Measurements from ENCODE around the gene LIMS2.
A peak's percentile ranks its signal among the peaks of the same experiment; 100 is the strongest.

Gene LIMS2

GRCh38 chr2:127634626-127635379 is 40.5 kb downstream of the LIMS2 start:
- DNase-seq: no peak

DNA sequence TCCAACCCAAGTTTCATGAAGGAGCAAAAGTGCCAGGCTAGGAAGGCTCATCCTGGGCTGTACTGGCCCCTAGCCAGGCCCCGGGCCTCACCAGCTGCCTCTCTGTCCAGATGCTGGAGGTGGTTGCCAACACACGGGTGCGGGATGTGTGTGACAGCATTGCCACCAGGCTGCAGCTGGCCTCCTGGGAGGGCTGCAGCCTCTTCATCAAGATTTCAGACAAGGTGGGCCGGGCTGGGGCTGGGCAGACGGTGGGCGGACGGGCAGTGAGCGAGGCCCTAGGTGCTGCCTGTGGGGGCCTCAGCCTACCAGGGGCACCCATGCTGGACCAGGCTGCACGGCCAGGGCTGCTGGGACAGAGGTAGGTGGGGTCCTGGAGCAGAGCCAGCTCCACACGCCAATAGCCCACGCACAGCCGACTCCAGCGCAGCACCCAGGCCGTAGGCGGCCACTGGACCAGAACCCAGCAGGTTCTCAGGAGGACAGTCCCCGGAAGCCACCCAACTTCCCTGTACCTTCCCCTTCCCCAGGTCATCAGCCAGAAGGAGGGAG is 41.2 kb downstream of the LIMS2 start:
- DNase-seq: peak in 3 of 58 donors; percentile 13 to 26 (median 24)

DNA sequence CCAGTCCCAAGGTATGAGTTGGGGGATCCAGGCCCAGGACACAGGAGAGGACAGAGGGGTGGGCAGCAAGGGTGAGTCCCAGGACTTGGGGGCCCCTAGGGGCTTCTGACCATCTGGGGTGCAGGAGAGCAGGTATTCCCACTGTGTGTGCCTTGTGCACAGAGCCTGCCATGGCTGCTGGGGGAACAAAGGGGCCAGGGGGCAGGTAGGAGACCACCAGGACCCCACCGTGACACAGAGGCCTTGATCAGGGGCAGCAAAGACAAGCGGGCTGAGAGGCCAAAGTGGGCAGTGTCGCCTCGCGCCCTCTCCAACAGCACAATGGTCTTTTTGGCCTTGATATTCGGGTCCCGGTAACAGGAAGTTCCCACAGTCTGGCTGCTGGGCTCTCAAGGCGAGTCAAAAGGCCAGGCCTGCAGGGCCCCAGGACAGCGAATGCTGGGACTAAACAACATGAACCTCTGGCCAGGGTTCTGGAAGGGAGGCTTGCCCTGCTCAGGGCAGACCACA is 41.7 kb downstream of the LIMS2 start:
- DNase-seq: no peak

DNA sequence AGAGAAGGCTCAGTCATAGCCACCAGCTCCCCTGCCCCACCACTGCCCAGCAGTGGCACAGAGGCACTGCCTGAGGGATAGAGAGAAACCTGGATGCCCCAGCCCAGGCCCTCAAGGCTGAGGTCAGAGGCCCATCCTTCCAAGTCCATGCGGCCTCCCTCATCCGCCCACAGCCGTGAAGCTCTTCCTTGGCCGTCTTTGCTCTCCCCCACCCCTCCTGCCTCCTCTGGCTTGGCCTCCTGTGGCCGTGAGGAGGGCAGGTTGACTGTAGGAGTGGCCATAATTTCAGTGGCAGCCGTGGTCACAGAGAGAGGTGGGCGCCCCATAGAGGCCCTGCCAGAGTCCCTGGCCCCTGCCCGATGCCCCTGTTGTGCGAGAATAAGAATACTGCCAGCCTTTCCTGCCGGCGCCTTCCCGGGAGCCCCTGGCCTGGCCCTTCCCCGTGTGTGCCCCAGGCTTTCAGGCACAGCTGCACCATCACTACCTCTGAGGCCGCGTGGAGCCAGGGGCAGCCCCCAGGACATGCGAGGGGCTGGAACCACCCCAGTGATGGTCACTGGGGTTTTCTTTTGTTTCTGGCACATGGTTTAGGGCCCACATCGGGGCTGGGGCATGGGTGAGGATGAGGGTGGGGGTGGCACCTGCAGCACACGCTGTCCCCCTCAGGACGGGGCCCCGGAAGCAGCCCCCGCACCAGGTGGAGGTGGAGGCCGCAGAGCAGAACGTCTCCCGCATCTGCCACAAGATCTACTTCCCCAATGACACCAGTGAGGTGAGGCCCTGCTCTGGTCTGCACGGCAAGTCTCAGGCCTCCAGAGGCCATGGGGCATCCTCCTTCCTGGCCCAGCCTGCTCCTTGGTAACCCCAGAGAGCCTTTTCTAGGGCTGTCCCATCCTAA is 42.5 kb downstream of the LIMS2 start:
- no peak for DNase-seq

DNA sequence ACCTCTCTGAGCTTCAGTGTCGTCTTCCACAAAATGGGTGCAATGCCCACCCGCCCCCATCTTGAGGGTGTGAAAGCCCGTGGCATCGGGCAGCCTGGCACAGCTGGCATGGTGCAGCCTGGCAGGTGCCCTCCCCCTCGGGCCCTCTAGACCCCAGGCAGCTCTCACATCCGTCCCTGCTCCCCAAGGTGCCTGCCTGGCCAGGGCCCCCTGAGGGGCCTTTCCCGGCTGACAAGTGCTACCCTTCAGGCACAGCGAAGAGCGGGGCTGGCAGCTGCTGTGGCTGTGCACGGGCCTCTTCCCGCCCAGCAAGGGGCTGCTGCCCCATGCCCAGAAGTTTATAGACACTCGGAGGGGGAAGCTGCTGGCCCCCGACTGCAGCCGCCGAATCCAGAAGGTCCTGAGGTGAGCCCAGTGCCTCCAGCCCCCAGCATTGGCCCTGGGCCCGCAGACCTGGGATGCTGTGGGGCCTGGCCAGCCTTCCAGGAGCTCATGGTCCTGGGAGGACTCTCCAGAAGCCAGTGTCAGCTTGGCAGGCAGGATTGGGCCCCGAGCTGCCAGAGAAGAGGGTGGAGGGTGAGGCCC is 43.2 kb downstream of the LIMS2 start:
- no peak for DNase-seq

GRCh38 chr2:127631541-127631996 is 43.8 kb downstream of the LIMS2 start:
- no peak for DNase-seq

- no peak for DNase-seq
These were observed 44.3 kb downstream of the LIMS2 start for GRCh38 chr2:127630864-127631540.

DNA sequence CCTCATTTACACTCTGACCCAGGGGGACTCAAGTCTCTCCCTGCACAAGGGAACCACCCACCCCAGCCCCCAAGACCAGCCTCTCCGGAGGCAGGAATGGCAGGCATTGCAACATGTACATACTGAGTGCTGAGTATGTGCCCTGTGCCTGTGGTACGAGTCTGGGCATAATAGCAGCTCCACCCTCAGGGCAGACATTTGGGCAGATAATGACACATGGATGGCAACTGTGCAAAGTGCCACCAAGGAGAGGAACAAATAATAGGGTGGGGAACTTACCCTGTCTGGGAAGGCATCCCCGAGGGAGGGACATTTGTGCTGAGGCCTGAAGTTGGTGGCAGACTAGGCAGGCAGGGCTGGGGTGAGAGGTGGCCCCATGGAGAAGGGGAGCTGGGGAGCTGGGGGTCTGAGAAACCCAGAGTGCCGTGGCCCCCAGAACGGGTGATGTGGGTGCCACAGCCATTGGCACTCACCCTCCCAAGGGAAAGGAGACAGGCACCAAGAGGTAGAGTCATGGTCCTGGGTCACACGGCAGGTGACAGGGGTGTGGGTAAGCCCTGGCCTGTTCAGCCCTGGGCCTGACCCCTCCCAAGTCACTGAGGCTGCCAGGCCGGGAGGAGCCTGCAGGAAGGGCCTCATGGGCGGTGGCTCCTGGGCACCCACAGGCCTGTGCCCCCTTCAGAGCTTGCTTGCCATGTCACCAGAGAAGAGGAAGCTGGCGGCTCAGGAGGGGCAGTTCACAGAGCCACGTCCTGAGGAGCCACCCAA is 45.0 kb downstream of the LIMS2 start:
- DNase-seq: no peak

DNA sequence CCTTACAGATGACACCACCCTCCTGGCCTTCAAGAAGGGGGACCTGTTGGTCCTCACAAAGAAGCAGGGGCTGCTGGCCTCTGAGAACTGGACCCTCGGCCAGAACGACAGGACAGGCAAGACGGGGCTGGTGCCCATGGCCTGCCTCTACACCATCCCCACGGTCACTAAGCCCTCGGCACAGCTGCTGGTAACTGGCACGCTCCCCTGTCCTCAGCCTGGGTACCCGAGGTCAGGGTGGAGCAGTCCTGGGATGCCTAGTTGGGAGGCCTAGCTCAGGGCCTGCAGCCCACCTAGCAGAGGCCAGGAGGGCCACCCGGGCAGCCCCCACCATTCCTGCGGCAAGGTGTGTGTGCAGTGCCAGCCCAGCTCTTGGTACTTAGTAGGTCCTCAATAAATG is 45.7 kb downstream of the LIMS2 start:
- no peak for DNase-seq

DNA sequence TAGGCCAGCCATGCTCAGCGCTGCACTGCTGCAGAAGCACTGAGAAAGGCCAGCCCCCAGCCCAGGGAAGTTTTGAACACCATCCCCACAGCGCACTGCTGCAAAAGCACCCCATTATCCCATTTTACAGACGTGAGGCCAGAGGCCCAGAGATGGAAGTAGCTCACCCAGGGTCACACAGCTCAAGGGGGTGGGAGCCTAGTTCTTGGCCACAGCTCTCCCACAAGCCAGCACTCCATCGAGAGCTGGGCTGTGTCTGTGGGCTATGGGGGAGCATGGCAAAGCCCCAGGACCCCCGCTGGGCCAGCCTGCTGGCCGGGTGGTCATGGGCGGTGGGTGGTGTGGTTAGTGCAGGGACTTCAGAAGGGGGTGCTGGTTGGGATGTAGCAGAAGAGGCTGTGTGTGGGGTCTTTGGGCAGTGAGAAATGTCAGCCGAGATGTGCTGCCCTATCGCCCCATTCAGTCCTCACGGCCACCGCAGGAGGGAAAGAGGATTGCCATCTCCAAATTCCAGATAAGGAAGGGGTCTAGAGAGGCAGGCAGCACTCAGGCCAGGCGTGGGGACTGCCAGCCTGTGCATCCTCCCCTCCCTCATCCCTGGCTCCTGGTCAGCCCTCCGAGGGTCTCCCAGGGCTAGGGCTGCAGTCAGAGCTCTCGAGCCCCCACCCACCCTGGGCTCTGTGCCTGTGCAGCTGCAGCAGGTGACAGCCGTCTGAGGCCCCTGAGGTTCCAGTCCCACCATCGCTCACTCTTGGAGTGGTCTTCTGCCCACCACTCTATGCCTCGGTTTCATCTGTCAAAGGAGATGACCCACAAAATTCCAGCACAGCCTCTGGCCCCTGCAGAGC is 46.3 kb downstream of the LIMS2 start:
- no peak for DNase-seq

DNA sequence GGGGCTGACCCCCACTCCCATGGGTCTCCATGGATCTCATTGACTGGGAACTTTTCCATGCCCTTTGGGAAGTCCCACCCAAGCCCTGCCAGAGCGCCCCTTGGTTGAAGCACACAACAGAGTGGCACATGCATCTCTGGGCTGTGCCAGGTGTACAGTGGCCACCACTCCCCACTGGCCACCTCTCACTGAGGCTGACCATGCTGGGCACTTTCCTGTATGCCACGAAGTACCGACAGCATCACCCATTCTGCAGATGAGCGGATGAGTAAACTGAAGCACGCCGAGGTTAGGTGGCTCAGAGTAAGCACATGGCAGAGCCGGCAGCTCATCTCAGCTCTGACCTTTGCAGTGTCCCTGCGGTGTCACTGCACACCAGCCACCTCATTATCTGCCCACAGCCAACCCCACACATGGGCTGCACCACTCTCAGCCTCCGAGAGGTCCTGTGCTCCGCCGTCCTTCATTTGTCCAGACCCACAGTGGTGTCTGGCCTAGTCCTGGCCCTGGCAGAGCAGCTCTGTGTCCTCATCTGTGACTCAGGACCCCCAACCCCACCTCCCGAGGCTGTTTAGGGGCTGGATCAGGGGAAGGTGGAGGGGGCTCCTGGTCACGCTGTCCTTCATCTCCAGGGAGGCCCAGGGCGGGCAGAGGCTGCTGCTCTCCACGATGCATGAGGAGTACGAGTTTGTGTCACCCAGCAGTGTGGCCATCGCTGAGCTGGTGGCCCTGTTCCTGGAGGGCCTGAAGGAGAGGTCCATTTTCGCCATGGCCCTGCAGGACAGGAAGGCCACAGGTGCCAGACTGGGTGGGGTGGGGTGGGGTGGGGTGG is 47.4 kb downstream of the LIMS2 start:
- no peak for DNase-seq

GRCh38 chr2:127626917-127627739 is 48.2 kb downstream of the LIMS2 start:
- no peak for DNase-seq

DNA sequence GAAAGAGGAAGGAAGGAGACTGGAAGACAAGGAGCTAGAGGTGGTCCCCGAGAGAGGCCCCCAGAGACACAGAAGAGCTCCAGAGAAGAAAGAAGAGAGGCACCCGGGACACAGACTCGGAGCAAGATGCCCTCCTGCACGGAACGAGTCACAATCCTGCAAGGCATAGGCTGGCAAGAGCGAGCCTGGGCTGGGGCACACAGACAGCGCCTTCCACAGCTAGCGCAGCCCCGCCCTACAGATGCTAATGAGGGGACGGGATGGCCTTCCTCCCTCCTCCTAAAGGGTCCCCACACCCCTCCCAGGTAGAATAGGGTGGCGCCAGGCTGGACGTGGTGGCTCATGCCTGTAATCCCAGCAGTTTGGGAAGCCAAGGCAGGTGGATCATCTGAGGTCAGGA is 49.2 kb downstream of the LIMS2 start:
- no peak for DNase-seq

- no peak for DNase-seq
These were observed 49.8 kb downstream of the LIMS2 start for GRCh38 chr2:127625572-127625951.

DNA sequence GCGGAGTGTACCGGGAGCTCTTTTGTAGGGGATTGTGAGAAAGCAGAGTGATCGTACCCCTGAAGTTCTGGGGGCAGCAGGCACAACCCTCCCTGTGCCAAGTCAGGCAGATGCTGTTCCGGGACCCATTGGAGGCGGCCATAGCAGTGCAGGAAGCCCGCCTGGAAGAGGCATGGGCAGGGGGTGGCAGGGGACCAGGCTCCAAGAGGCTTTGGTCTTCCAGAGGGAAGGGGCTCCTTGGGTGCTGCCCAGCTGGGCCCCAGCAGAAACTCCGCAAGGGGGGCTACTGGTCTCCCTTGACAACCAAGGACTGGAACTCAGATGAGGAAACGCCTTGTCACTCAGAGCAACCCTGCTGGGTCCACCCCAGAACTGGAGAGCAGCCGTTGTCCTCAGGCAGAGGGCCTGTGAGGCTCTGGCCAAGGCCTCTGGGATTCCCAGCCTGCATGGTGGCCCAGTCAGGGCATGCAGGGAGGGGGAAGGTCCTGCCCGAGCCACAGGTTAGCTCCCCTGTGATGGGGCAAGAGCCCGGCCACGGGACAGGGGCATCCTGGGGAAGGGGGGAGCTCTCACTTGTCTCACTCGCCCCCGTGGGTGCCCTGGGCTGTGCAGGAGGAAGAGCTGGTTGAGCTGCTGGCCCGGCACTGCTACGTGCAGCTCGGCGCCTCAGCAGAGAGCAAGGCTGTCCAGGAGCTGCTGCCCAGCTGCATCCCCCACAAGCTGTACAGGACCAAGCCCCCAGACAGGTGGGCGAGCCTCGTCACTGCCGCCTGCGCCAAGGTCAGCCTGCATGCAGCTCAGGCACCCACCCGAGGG is 50.4 kb downstream of the LIMS2 start:
- no peak for DNase-seq

- DNase-seq: no peak
These were observed 51.0 kb downstream of the LIMS2 start for GRCh38 chr2:127624320-127624755.

All from anterior cingulate cortex (tissue), 58 donors.